Ascending aorta (tissue), 2 donors: ENCODE results near the gene GRB10. TPM values are rescaled to one million over a fixed set of nuclear protein-coding genes. Genes with fewer than 3 reads are reported as not detected.

Experiments used
- DNase-seq, 2 donors: peaks; one replicate each; pipeline ENCODE4 v3.0.0-alpha.2; 2019; ENCODE audit warnings: low spot score in 2 of 2
- H3K27ac ChIP-seq, 2 donors: fragments of 200-600 bp; sonication (generic); one replicate each; pipeline ENCODE4 v1.5.1; 2016 to 2017; ENCODE audit warnings: mild to moderate bottlenecking in 1 of 2
- H3K27me3 ChIP-seq: fragments of 200-600 bp; sonication (generic); one replicate; pipeline ENCODE4 v1.5.1; 2017
- H3K36me3 ChIP-seq, 2 donors: fragments of 200-600 bp; sonication (generic); one replicate each; pipeline ENCODE4 v1.5.1; 2016
- H3K4me1 ChIP-seq, 2 donors: fragments of 200-600 bp; sonication (generic); one replicate each; pipeline ENCODE4 v1.5.1; 2016 to 2017; ENCODE audit warnings: mild to moderate bottlenecking in 1 of 2
- H3K4me3 ChIP-seq, 2 donors: fragments of 200-600 bp; sonication (generic); one replicate each; pipeline ENCODE4 v1.5.1; 2016 to 2017; ENCODE audit warnings: mild to moderate bottlenecking in 1 of 2
- H3K9me3 ChIP-seq, 2 donors: fragments of 200-600 bp; sonication (generic); one replicate each; pipeline ENCODE4 v1.5.1; 2016
- intact Hi-C: fragments of 100-400 bp; cut with DNase I; formaldehyde crosslinking; loops from one replicate; pipeline ENCODE4 v1.15.1; 2023
- total RNA-seq: library from RNA; depleted of rRNA; stranded (reverse); fragments of >200 nt; gene quantifications from one replicate; pipeline ENCODE4 v1.1.0, GENCODE V29; 2016
- TF ChIP-seq, protein P1 (sequence below), 3 experiments: fragments of 200-600 bp in 2 of 3; fragments of 450-650 bp in 1 of 3; sonication (generic) in 2 of 3; IDR thresholded peaks; one replicate each; pipeline ENCODE4 v1.5.1; 2016 to 2019; ENCODE audit warnings: antibody characterized with exemption in 3 of 3, mild to moderate bottlenecking in 1 of 3, moderate library complexity in 1 of 3

Gene GRB10
- total RNA-seq, 1 donor from 2014 or later: 53.4 TPM

DNA sequence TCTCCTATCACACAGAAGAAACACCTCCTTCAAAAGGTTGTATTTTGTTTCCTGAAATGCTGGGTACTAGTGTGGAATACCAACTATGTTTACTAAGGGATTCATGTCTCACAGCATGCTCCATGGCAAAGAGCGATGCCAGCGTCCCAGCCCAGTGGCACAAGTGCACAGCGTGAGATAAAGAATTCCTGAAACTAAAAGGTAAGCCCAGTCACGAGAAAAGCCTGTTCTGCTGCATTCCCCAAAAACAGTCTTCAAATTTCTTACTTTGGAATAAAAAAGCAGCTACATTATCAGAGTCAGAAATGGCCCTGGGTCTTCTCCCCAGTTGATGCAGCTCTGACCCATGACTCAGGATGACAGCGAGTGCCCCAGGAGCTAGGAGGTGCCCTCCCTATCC lies 164.4 kb downstream of the GRB10 start:
- TF ChIP-seq, protein P1, sequence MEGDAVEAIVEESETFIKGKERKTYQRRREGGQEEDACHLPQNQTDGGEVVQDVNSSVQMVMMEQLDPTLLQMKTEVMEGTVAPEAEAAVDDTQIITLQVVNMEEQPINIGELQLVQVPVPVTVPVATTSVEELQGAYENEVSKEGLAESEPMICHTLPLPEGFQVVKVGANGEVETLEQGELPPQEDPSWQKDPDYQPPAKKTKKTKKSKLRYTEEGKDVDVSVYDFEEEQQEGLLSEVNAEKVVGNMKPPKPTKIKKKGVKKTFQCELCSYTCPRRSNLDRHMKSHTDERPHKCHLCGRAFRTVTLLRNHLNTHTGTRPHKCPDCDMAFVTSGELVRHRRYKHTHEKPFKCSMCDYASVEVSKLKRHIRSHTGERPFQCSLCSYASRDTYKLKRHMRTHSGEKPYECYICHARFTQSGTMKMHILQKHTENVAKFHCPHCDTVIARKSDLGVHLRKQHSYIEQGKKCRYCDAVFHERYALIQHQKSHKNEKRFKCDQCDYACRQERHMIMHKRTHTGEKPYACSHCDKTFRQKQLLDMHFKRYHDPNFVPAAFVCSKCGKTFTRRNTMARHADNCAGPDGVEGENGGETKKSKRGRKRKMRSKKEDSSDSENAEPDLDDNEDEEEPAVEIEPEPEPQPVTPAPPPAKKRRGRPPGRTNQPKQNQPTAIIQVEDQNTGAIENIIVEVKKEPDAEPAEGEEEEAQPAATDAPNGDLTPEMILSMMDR (IDR thresholded peaks at IDR 0.05): no peak

DNA sequence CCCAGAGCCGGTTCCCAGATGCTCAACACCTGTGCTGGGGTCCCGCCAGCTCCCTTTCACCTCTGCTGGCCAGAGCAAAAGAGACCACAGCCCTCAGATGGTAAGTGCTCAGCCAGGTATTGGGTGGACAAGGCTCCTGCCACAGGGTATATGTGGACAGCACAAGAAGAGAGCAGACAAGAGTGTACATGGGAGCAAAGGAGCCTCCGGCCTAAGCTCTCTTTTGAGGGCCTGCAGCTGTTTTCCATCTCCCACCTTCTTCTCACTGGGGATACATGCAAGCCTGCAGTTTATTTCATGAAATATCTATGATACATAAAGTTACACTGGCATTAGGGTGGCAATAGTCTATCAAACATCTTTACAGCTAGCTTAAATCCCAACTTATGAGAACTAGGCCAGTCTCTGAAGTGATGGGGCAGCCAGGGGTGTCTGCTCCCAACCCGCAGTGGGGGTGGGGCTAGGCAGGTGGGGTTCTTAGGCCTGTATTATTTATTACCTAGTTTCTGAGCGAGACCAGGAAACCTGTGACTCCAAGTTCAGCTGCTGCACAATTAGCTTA lies 167.1 kb downstream of the GRB10 start:
- no peaks in the 10 kb centered on the region for H3K27me3 ChIP-seq
- peaks cover 0 to 6% of the 10 kb centered on the region in 2 donors for H3K4me1 ChIP-seq
- no peak for DNase-seq
- H3K36me3 ChIP-seq: peaks cover 24 to 64% of the 10 kb centered on the region in 2 donors
- TF ChIP-seq, protein P1 (IDR thresholded peaks at IDR 0.05): no peak
- H3K27ac ChIP-seq: no peak overlapping the region
- no peaks in the 10 kb centered on the region for H3K9me3 ChIP-seq
- no peak overlapping the region for H3K4me3 ChIP-seq
- intact Hi-C loops: no loop called here

More for the DNA sequence above, 164.4 kb downstream of the GRB10 start:
- intact Hi-C loops: no loop called here
- H3K4me3 ChIP-seq: no peak overlapping the region
- DNase-seq: no peak
- H3K4me1 ChIP-seq: peaks cover 8 to 28% of the 10 kb centered on the region in 2 donors
- H3K27ac ChIP-seq: no peak overlapping the region
- peaks cover 12 to 39% of the 10 kb centered on the region in 2 donors for H3K36me3 ChIP-seq
- H3K27me3 ChIP-seq: no peaks in the 10 kb centered on the region
- no peaks in the 10 kb centered on the region for H3K9me3 ChIP-seq

DNA sequence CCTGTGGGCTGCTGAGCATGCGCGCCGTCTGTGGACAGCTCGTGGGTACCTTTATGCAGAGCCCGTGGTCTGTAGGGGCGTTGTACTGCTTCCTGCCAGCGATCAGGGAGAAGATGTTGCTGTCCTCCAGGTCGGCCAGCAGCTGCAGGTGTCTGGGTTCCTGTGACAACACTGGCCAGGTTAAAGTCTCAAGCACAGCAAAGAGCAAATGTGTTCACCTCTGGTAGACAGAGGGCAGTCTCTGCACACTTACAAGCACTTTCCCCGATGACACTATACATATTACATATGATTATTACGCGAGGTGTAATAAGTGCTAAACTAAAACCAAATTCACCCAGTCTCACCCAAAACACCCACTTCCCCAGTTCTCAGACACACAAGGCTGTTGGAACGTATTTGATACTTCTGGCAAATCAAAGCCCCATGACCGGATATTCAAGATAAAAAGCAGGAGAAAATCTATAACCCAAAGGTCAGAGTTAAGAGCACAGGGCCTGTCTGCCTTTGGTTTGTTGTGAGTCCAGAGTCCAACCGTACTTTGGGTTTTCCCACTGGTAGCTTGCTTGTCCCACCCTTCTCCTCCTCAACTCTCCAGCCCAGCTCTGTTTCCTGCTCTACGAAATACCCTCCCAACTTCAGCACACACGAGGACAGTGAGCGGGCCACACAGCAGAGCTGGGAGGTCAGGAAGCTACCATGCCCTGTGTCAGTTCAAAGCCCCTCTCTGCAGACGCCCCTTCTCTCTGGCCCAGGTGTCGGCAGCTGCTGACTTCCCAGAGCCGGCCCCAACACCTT lies 167.8 kb downstream of the GRB10 start:
- Histone ChIP-seq H3K27me3 (no peaks in the 10 kb centered on the region), H3K27ac (no peak overlapping the region), H3K4me1 (peaks cover 0 to 2% of the 10 kb centered on the region in 2 donors), H3K9me3 (no peaks in the 10 kb centered on the region), H3K36me3 (peaks cover 24 to 71% of the 10 kb centered on the region in 2 donors), H3K4me3 (no peak overlapping the region)
- intact Hi-C loops: no loop called here
- TF ChIP-seq, protein P1 (IDR thresholded peaks at IDR 0.05): peak in 2 of 3 experiments; percentile 17 to 40
- no peak for DNase-seq

DNA sequence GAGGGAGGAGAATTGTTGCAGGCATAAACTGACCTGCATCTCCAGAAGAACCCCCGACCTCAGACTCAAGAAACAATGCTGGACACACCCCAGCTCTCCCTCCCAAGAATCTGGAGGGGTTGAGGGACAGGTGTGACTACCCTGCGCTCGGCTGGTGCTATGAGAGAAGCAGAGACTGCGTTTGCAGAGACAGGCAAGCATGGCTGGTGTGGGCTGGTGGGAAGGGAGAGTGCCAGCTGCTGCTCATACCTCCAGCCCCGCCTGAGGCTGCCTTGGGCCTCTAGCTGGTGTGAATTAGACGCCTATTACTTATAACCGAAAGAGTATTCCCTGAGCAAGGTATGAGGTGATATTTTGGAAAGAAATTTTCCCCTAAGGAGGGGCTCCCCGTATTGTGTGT lies 169.2 kb downstream of the GRB10 start:
- Histone ChIP-seq H3K4me3 (no peak overlapping the region), H3K9me3 (no peaks in the 10 kb centered on the region), H3K27me3 (no peaks in the 10 kb centered on the region), H3K27ac (no peak overlapping the region), H3K4me1 (no peaks in the 10 kb centered on the region), H3K36me3 (peaks cover 24 to 79% of the 10 kb centered on the region in 2 donors)
- no peak for DNase-seq
- TF ChIP-seq, protein P1 (IDR thresholded peaks at IDR 0.05): no peak
- intact Hi-C loops: no loop called here

DNA sequence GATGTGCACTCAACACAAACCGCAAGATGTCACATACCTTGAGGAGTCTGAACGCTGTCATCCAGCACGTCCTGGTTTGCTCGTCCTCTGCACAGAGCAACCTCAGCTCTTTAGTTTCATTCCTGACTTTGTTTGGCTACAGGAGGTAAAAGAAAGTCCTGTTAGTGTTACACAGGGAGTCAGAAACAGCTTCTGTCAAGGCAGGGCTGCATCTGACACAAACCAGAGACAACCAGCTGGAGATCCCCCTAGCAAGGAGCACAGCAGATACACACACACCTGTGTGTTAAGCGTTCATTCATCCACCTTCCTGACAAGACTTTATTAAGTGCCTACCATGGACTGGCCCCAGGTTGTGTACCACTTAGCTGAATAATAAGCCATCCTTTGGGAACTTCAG lies 170.0 kb downstream of the GRB10 start:
- Histone ChIP-seq H3K27ac (no peak overlapping the region), H3K36me3 (peaks cover 24 to 77% of the 10 kb centered on the region in 2 donors), H3K4me3 (no peak overlapping the region), H3K4me1 (no peaks in the 10 kb centered on the region), H3K27me3 (no peaks in the 10 kb centered on the region), H3K9me3 (no peaks in the 10 kb centered on the region)
- intact Hi-C loops: no loop called here
- TF ChIP-seq, protein P1 (IDR thresholded peaks at IDR 0.05): no peak
- DNase-seq: no peak
